NCI-H526 (cell line): ENCODE data around the gene XXYLT1.

Experiments
- DNase-seq, 2 experiments: peaks; one replicate each; lab custom pipeline; 2025; lab: John Stamatoyannopoulos, UW

Gene XXYLT1

GRCh38 chr3:195129644-195130492 is 141.1 kb downstream of the XXYLT1 start:
- DNase-seq = peak; percentile 19 to 54

DNA sequence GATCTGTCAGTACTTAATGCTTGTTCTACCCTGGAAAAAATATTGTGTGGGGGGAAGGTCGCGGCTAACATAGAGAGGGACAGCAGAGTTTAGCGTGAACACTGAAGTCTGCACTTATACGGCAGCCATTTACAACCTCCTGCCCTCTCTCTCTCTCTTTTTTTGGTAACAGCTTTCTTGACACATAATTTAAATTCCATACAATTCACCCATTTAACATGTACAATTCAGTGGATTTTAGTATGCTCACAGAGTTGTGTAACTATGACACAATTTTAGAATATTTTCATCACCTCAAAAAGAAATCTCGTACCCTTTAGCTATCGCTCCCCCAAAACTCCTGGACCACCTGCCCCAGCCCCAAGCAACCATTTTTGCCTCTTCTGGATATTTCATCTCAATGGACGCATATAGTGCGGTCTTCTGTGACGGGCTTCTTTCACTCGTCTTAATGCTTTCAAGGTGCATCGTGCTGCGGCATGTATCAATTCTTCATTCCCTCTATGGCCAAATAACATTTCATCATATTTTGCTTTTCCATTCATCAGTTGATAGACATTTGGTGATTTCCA is 141.8 kb downstream of the XXYLT1 start:
- DNase-seq = no peak

DNA sequence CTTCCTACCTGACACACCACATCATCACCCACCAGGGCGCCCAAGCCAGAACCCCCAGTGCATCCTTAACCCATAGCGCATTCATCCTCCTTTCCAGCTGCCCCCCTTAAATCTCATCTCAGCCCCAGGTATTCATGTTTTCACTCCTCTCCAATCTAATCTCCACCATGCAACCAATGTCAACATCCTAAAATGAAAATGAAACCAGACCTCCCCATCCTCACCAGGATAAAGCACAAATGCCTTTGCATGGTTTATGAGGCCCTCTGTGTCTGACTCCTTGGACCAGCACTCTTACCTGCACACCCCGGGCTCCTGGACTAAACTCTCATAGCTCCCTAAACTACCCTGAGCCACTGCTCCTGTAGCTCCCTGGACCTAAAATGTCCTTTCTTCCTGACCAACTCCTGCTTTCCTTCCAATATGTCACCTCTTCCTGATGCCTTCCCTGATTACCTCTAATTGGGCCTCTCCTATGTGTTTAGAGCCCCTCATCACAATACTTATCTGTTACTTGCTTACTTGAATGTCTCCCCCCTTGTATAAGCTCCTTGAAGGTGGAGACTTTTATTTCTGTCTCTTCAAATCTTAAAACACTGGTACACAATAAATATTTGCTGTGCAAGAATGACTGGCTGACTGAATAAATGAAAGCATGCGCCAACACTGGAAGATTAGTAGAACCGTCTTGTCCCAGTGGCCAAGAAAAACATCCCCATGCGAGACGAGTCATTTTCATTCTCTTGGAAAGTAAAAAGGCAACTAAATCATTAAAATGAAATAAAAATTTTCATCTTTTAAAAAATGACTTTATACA is 142.5 kb downstream of the XXYLT1 start:
- DNase-seq = no peak

DNA sequence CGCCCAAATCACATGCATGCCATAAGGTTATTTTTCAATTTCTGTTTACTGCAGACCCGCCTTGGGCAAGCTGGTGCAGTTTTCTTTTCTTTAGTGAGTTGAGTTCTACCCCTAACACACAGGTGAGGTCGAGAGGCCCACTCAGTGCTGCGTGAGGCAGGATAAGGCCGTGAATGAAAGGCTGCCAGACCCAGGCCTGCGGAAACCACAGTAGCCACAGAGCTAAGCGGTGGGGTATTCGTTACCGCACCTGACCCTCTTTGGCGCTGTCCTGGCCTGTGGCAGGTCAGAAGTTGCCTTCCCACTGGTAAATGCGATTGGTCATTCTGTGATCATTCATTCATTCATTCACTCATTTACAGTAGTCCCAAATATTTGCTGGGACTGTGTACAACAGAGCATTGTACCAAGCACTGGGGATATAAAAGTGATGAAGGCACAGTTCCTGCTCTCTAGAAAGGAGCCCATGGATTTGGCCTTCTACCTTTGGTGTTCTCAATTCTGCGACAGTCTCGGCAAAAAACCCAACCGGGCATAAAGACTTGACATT is 144.8 kb downstream of the XXYLT1 start:
- no peak for DNase-seq

- DNase-seq = peak in 1 of 2 experiments; percentile 73
Observed at GRCh38 chr3:195125646-195126045, 145.3 kb downstream of the XXYLT1 start.

DNA sequence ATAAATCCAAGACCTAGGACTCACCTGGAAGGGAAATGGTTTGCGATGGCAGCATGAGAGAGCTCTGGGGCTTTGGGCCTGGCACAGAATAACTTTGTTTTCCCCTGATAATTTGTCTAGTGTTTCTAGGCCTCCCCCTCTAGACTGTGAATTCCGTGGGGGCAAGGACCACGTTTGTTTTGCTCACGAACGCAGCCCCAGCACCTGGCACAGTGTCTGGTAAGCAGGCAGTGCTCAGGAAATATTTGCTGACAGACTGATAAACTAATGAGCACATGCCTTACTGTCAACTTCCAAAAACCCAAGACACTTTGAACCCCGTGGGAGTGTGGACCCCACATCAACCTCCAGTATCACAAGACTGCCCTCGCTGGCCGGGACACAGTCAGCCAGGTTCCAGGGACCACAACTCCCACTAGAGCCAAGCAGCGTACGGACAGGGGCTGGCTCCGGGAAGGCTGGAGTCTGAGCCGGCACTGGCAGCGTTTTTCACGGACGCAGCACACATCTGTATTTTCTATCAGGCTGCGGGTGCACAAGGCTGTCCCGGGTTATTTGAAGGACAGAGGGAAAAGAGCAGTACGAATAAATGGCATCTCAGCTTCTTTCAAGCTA is 146.5 kb downstream of the XXYLT1 start:
- no peak for DNase-seq

GRCh38 chr3:195123281-195123691 is 147.7 kb downstream of the XXYLT1 start:
- DNase-seq = peak in 1 of 2 experiments; percentile 18

DNA sequence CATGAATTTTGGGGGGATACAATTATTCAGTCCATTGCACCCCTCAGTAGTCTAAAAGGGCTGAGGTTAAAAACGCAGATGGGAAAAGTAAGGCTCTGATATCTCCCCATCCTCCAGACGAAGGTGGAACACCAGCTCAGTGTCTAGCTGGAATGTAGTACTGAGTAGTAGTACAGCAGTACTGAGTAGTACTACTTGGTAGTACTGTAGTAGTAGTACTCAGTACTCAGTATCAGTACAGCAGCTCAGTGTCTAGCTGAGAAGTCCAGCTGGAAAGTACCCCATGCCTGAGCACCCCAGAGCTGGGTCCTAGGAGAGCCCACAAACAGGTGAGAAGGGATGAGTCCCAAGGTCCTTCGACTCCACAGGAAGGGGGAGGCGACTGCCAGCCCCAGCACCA is 148.7 kb downstream of the XXYLT1 start:
- no peak for DNase-seq

- DNase-seq = no peak
Observed at GRCh38 chr3:195120267-195120601, 150.7 kb downstream of the XXYLT1 start.

- no peak for DNase-seq
Observed at GRCh38 chr3:195119461-195120266, 151.3 kb downstream of the XXYLT1 start.

GRCh38 chr3:195118671-195119070 is 152.3 kb downstream of the XXYLT1 start:
- DNase-seq = no peak

GRCh38 chr3:195117978-195118581 is 152.9 kb downstream of the XXYLT1 start:
- no peak for DNase-seq

DNA sequence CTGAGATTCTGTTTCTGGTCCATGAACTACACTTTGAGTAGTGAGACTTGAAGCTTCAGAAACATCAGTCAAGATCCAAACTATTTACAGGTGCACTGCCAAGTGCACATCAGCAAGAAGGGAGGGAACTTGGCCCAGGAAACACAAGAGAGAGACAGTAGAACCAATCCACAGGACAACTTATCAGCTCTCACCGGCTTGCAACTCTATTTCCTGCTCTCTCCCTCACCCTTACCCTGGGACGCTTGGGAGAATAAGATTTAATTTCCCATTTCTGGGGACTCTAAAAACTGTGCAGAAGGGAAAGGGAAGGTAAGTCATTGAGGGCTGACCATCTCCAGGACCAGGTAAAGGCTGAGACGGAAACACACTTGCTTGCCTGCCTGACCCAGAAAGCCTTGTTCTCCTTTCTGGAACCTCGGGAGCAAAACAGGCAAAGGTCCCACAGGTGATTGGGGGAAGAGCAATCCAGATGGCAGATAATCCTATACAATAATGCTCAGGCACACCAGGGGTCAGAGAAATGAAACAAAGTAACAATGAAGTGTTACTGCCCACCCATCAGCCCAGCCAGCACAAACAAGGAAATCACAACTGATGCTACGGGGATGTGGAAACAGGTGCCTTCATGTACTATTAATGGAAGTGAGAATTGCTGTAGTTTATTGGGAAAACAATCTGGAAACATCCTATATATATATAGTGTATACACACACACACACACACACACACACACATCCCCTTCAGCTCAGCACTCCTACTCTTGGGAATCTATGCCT is 154.4 kb downstream of the XXYLT1 start:
- DNase-seq = no peak

DNA sequence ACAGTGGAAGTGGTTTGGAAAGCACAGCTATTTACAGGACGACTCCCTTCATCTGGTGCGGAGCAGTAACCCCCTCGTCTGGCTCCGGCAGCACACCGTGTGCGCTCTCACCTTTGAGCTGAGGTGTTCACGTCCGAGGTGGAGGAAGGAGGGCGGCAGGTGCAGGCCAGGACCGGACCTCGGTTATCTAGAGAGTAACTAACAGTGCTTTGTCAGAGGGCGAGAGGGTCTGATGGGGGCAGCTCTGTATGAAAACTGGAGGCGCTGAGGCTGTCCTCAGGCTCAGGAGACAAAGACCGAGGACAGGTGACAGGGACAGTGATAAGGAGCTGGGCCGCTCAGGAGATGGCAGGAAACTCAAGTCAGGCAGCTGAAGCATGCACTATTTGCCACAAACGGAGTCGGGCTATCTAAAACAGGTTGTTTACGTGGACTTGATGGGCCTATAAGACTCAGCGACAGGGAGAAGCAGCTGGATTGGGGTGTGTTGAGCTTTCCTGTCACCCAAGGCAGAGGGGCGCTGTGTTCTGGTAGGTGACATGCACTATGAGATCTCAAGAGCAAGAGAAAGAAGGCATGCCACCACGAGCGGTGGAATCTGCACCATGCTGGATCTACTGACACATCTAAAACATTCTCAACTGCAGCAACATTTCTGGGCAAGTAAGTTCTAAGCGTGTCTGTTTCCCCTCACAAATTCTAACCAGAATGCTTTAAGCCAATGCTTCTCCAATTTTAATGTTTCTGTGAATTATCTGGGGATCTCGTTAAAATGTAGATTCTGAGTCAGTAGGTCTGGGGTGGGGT is 155.2 kb downstream of the XXYLT1 start:
- no peak for DNase-seq

DNA sequence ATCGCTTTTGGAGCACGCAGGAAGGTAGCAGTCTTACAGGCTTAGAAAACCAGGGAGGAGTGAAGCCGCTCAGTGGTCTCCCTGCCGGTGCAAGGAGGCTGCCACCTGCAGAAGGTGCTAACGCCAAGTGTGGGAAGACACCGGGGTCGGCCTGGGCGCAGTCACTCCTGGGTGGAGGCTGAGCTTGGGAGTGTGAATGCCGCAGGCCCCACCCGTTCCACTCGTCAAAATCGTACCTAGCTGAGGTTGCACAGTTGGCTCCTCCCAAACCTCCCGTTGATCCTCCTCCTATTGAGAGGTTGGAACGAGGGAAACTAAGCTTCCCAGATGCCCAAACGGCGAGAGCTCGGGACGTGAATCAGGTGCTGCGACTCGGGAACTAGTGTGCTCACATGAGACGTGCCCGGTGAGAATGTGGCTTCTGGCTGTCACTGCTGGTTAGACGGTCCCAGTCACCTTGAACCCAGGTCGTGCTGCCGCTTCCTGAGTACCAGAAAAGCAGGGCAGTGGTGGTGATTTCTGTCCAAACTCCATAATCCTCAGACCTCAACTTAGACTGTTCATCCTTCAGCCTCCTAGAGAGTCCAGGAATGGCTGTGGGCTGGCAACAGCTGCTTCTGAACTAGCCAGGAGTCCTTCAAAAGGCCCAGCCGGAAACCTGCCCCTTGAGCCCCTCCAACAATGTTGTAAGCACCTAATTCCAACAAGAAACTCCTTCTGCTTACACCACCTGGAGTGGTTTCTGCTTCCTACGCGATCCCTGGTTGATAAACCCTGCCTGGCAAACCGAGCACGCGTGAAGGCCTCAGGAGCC is 156.0 kb downstream of the XXYLT1 start:
- DNase-seq = no peak

DNA sequence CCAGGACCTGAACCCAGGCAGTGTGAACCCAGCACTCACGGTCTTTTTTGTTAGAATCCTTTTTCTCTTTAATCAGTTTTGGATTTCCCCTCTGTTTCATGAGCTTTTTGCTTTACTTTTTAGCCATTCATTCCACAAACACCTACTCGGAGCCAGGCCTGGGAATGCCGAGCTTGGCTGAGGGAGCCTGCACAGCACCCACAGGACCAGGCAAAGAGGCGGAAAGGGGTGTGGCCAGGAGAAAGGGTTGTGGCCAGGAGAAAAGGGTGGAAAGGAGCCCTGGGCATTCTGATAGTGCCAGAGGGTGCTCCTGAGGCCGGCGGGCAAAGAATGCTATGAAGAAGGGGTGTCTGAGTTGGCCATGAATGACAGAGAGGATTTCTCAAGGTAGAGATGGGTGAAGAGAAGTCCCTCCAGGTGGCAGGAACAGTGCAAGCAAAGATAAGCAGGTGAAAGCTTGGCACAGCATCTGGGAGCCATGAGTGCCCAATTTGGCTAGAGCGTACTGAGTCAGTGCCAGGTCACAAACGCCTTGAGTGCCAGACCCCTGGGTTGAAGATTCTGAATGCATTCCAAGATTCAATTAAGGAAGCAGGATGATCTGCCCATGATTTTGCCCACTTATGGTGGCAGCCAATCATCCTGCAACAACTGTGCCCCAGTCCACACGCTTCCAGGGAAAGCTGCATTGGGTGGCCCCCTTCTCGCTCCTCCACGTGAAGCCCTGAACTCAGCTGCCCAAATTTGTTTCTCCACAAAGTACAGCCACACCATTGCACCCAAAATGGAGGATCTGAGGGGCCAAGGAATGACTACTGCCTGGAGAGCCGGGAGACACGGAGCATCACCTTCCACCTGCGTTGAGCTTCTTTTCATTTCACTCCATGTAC is 157.2 kb downstream of the XXYLT1 start:
- no peak for DNase-seq

DNA sequence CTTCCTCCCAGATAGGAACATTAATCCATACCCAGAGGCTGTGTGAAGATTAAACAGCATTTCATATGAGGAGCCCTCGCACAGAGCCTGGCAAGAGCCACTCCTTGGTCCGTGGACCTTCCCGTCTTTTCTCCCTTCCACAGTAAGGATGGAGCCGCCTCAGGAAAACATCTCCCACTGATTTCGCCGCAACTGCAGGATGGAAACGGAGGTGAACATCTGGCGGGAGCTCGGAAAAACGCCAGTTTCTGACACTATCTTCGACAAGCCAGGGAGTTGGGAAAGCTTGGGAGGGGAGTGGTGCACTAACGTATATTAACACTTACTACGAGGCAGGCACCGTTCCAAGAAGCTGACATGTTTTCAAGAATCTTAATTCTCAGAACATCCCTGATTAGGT is 157.9 kb downstream of the XXYLT1 start:
- no peak for DNase-seq
